ENCODE data around the gene ALS2.

DNA sequence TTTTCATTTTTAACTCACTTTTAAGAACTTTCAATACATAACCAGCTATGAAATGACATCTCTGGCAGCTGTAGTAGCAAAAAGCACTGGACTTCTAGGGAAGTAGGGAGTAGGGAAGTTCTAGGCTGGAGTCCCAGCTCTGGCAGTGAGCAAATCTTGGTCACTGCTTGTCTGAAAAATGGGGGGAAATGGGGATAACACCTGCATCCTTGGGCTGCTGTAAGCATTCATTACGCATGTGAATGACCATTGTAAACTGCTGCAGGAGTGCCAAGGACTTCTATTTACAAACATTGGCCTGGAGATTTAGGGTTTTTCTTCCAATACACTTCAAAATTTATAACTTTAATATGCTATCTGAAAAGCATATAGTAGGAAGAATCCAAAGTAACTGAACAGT is 81.3 kb downstream of the ALS2 start:
- TF ChIP-seq CHD2 (IDR thresholded peaks at IDR 0.05; ENCODE audit: low read length, partially characterized antibody) (no peak), EP300 (IDR thresholded peaks at IDR 0.05; ENCODE audit: borderline replicate concordance in 1 of 2, low read depth in 1 of 2, low read length in 1 of 2) (no peak), MXI1 (IDR thresholded peaks at IDR 0.05; ENCODE audit: low read depth, low read length) (no peak), RXRA (IDR thresholded peaks at IDR 0.05; ENCODE audit: borderline replicate concordance, low read depth) (no peak), TAF1 (IDR thresholded peaks at IDR 0.05; ENCODE audit: borderline replicate concordance, low read depth, low read length) (no peak), POLR2AphosphoS5 (IDR thresholded peaks at IDR 0.05; ENCODE audit: low read depth, low read length) (no peak), NFIC (IDR thresholded peaks at IDR 0.05; ENCODE audit: borderline replicate concordance) (no peak)
- TF ChIP-seq, protein P1, sequence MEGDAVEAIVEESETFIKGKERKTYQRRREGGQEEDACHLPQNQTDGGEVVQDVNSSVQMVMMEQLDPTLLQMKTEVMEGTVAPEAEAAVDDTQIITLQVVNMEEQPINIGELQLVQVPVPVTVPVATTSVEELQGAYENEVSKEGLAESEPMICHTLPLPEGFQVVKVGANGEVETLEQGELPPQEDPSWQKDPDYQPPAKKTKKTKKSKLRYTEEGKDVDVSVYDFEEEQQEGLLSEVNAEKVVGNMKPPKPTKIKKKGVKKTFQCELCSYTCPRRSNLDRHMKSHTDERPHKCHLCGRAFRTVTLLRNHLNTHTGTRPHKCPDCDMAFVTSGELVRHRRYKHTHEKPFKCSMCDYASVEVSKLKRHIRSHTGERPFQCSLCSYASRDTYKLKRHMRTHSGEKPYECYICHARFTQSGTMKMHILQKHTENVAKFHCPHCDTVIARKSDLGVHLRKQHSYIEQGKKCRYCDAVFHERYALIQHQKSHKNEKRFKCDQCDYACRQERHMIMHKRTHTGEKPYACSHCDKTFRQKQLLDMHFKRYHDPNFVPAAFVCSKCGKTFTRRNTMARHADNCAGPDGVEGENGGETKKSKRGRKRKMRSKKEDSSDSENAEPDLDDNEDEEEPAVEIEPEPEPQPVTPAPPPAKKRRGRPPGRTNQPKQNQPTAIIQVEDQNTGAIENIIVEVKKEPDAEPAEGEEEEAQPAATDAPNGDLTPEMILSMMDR (IDR thresholded peaks at IDR 0.05), result no peak
